Stimulated activated CD4-positive, alpha-beta T cell treated with anti-CD3 and anti-CD28 coated beads, Interleukin-1b, Interleukin-23, amount 100 ng/mL, for 4 hours (primary cell): ENCODE data around the gene DAAM2.

Experiments used
- DNase-seq, 2 donors: peaks; one replicate each; pipeline ENCODE4 v3.0.0-alpha.2; 2020; ENCODE audit warnings: low read depth in 2 of 2

Gene DAAM2

DNA sequence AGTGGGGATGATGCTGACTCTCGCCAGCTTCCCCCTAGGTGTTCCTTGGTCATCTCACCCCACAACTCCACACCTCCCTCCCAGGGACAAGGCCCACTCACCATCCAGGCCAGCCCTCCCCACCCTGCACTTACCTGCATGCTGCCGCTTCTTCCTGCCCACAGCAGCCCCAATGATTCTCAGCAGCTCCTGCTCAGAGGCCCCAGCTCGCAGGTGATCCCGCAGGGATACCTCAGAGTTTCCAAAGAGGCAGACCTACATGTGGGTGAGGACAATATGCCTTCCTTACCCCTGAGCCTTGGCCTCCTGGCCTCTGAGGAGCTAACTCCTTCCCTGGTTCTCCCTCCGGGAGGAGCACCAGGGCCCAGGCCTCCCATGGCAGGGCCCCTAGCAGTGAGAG, 117.5 kb downstream of the DAAM2 start:
- no peak for DNase-seq

DNA sequence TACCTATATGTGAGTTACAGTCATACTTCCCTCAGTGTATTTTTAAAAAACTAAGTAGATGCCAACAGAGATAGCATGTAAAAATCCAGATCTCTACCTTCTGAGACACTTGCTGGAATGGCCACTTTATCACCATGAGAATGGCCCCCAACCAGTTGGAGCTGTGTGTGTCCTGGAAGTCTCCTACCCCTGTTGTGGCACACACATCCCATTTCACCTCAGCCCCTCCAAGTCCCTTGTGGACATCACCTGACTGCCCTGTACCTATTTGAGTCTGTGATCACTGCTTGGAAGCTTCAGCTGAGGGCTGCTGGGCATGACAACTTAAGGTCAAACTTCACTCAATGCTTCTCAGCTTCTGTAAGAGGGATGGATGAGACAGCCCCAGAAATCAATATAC, 118.0 kb downstream of the DAAM2 start:
- no peak for DNase-seq

DNA sequence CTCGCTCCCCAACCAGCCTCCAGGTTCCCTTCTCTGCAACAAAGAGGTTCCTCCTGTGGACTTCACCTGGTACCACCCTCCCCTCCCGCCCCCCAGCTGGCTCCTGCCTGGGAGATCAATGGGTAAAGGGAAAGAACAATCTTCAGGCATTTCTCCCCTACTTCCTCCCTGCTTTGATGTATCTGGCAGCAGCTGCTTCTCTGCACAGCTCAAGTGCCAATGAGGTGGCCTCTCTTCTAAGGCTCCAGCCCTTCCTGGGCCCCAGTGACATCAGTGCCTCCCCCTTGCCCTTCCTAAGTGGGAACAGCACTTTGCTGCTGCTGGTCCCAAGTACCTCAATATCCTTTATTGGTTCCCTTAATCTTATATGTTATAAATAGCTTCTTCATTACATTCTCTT, 118.6 kb downstream of the DAAM2 start:
- DNase-seq: no peak

DNA sequence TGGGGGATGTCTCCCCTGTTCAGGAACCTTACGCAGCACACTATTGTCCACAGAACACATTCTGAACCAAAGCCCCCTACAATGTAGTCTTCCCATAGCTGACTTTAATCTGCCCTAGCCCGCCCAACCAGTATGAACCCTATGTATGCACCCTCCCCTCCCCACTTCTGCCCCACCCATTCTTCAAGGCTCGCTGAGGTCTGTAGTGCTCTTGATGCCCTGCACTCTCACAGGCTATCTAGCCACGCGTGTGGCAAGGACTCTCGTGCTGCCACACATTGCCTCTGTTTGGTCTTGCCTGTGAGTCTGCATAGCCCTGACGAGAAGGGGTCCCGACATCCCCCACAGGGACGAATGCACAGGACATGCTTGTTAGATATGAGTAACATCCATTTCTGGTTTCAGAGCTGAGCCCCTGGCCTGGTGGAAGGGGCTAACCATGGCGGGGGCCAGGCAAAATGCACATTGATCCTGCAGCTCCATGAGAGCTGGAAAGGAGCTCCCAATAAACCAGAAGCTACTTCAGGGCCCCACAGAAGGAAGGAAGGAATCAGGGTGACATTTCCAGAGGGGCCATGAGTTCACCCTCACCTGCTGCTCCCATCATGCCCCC, 119.4 kb downstream of the DAAM2 start:
- DNase-seq: no peak

DNA sequence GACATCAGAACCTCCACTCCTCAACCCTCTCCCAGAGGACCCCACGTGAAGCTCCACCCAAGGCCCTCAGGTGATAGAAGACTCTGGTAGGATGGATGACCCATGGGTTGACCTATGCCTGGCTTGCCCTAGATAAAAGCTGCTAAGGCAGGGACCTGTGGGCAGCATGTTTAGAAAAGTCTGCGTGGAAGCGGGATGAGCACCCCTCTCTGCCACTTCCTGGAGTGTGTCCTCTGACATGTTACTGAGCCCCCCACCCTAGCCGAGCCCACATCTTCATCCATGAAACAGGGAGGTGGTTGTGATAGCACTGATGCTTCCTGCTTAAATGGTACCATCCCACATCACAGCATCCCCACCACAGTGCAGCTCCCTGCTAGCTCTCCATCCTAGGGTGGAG, 120.3 kb downstream of the DAAM2 start:
- no peak for DNase-seq

DNA sequence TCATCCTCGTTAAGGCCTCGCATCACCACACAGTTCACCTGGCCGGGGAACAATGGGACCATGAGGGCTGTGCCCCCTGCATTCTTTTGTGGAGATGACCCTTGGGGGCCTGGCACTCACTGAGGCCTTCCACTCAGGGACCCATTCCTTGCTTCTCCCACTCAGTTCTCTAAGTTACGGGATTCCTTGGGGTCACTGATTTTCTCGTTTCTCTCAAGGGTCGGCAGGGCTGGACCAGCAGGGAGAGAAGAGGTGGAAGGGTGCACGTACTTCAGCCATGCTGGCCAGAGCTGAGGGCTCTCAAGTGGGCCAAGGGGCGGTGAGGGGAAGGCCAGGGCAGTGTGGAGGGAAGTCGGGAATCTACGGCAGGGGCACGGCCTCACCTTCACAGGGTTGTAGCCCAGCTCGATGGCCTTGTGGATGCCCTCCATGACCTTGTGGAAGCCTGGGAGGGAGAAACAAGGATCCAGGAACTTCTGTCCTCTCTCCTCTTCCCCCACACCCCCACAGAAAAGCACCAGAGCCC, 121.3 kb downstream of the DAAM2 start:
- no peak for DNase-seq

DNA sequence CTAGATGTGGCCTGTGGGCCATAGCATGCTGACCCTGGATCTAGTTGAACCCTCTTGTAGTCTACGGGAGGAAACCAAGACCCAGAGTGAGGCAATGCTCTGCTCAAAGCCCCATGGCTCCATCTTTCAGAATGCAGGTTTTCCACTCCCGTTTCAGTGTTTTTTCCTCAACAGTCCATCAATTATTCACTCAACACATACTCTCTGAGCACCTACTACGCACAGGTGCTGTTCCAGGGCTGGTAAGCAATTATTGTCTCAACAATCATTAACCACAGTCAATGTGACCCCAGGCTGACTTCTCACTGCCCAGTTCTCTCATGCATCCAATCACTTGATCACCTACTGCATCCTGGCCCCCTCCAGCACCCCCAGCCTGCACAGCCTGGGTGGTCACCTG, 122.1 kb downstream of the DAAM2 start:
- no peak for DNase-seq

DNA sequence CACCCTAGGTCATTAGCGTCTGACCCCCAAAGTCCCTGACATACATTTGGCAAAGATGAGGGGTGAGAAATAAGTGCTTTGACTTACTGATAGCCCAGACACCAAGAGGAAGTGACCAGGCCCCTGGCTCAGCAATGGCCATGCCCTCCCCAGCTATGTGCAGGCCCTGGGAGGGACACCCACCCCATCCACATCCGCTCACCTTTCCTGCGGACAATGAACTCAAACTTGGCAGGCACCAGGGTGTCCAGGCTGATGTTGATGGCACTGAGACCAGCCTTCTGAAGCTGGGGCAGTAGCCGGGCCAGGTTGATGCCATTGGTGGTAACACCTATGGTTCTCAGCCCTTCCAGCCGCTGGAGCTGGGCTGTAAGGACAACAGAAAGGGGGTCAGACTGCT, 123.7 kb downstream of the DAAM2 start:
- DNase-seq: no peak

DNA sequence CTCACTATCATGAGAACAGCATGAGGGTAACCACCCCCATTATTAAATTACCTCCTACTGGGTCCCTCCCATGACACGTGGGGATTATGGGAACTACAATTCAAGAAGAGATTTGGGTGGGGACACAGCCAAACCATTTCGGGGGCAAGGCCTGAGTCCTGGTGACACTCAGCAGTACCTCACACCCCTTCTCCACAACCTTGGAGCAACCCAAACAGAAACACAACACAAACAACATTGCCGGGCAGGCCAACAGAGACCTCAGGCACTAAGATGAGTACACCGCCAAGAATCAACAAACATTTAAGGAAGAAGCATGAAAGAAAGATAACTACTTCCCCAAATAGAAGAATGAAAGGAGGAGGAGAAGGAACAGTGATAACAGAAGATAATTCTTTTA, 125.2 kb downstream of the DAAM2 start:
- no peak for DNase-seq

DNA sequence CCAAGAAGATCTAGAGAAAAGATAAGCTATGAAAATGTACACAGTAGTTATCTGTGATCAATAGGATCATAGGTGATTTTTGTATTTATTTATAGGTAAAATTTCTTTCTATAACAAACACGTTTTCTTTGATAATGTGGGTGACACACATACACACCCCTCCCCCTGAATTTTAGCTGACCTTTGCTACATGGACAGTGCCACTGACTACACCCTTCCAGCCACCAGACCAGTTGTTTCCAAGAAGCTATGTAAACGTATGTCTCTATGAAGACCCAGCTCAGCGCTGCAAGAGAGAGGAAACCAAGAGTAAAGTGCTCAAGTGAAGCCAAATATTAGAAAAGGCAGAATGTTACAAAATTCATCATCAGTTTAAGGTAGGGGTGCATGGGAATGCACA, 125.8 kb downstream of the DAAM2 start:
- no peak for DNase-seq

DNA sequence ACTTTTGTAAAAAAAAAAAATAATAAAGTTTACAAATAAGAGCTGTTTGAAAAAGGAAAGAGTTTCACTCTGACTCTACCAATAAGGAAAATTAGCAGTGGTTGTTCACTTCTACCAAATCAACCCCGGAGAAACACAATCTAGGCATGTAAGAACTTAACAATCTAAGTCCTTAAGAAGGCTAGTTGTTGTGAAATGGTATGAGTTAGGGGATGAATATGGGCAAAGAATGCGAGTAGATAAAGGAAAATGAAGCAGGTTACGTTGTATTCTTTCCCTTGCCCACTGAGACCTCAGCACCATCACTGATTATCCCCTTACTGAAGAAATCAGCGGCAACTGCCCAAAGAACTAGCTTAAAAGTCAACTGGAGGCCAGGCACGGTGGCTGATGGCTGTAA, 126.7 kb downstream of the DAAM2 start:
- no peak for DNase-seq

DNA sequence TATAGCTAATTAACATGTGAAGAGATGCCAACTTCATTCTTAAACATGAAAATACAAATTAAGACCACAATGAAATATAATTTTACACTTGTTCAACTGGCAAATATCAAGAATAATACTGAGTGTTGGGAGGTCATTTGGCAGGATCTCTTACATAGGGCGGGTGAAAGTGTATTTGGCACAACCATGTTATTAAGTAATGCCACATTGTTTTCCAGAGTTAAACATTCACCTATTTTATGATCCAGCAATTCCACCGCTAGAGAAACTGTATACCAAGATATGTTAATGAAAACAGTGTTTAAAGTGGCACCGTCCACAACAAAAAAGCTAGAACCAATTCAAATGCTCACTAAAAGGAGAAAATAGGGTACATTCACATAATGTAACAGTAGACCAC, 128.0 kb downstream of the DAAM2 start:
- no peak for DNase-seq

DNA sequence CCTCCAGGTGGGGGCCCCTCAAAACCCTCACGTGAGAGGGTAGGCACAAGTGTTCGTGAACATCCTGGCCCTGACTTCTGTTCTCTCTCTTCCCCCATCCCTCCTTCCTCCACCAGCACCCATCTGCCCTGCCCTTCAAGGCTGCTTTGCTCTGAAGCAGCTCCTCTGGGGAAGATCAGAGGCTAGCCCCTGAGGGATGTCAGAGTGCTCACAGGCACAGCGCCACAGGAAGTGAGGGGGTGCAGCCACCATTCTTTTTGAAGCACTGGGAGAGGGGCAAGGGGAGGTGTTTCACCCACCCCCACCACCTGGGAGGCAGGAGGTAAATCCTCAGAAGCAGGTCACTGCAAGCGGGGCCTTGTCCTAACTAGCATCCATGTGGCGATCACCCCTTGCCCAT, 130.6 kb downstream of the DAAM2 start:
- no peak for DNase-seq

DNA sequence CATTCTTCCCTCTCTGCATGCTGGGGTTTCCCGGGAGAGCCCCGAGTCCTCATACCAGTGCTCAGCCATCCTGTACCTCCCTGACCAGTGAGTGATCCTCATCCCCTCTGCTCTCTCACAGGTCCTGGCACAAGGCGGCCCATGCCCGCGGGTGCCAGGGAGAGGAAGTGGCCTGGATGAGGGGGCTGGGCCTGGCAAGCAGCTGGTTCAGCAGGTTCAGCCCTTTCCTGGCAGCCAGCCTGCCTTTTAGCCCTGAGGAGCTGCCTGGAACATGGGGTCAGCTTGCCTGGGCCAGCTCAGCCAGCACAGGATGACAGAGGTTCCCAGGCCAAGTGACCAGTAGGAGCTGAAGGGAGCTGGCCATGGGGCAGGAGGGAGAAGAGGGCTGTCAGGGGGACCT, 131.2 kb downstream of the DAAM2 start:
- DNase-seq: no peak

DNA sequence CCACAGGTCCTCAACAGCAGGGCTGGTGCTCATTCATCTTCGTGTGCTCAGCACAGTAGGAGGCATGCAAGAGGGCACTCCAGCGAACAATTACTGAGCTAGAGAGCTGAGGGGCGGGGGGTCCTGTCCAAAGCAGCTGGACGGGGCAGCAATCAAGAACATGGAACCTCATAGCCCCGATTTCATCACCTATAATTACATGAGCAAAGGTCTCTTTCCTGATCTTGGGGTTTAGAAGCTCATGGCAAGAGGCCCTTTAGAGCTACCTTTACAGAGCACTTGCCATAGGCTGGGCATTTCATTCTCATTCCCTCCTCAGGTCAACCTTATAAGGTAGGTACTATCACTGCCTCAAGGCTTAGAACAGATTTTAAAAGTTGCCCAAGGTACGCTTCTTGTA, 131.7 kb downstream of the DAAM2 start:
- DNase-seq: no peak

DNA sequence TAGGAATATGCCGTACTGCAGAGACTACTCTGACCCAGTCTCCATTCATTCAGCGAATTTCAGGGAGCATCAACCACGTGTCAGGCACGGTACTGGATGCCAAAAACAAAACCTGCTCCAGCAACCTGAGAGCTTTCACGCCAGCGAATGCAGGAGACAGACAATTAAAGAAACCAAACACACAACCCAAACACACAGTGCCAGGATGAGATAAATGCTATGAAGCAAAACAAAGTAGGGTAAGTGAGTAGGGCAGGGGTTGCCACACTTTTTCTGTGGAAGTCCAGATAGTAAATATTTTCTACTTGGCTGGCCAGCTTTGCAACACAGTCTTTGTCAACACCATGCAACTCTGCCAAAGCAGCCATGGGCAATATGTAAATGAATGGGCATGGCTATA, 132.1 kb downstream of the DAAM2 start:
- DNase-seq: no peak

DNA sequence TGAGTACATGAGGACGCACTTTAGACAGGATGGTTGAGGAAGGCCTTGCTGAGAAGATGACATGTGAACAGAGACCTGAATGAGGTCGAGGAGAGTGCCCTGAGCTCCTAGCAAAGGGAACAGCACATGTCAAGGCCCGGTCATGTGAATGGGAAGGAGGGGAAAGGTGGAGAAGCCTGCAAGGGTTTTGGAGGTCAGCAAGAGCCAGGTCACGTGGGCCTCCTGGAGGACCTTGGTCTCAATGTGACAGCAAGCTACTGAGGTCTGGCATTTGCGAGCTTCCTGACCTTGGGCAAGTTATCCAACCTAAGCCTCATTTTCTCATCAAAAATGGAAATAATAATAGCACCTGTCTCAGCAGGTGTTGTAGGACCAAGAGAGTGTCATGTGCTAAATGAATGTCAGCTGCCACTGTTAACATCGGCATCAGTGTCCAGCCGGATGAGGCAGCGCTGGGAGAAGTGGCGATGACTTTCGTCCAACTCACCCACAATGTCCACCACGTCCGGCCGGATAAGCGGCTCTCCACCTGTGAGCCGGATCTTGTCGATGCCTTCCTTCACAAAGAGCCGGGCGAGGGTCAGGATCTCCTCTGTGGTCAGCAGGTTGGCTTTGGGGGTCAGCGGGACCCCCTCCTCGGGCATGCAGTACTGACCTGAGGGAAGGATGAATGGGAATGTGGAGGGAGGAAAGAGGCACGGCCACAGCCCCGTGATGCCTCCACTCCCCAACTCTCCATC, 133.2 kb downstream of the DAAM2 start:
- no peak for DNase-seq

DNA sequence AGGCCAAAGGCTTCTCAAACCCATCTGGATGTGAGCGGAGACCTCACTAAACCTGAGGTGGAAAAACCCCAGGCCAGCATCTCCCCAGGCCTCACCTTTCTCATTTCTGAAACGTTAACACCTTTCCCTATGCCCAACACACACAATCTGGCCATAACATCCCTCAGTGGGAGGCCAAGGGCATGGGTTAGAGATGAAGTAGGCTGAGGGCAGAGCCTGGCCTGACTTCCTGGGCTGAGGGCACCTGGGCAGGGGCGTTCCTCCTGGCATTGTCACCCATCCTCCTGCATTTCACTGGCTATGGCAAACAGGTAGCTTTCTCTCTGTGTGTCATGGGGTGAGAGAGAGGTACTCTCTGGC, 133.7 kb downstream of the DAAM2 start:
- no peak for DNase-seq

DNA sequence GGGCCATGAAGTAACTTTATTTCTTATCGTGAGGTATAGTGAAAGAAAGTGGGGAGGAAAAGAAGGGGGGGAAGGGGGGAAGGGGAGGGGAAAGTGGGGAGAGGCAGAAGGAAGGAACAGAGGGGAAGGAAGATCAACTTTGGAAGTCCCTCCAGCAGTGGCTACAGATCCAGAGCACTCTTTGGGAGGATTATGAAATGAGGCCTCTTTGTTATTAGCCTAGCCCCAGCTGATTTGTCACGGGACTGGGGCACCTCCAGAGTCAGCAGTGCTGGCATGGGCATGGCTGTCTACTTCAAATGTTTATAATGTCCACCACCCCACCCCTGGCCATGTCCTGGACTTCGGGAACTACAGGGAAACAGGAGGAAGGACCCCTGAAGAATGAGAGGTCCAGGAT, 134.5 kb downstream of the DAAM2 start:
- DNase-seq: no peak

DNA sequence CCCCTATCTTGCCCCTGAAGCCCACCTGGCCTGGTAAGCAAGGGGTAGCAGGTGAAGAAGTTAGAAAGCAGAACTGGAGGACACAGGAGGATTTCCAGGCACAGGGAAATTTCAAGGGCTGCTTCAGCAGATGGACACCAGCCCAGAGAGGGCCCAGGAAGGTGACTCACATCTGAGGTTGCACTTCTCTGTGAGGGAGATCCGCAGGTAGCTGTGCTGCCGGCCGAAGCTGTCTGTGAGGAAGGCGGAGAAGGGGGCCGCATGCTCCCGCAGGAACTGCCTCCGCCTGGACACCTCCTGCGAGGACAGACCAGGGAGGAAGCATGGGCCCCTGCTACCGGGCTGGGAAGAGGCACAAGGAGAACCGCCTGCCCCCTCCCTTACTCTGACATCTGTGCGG, 135.0 kb downstream of the DAAM2 start:
- DNase-seq: no peak

DNA sequence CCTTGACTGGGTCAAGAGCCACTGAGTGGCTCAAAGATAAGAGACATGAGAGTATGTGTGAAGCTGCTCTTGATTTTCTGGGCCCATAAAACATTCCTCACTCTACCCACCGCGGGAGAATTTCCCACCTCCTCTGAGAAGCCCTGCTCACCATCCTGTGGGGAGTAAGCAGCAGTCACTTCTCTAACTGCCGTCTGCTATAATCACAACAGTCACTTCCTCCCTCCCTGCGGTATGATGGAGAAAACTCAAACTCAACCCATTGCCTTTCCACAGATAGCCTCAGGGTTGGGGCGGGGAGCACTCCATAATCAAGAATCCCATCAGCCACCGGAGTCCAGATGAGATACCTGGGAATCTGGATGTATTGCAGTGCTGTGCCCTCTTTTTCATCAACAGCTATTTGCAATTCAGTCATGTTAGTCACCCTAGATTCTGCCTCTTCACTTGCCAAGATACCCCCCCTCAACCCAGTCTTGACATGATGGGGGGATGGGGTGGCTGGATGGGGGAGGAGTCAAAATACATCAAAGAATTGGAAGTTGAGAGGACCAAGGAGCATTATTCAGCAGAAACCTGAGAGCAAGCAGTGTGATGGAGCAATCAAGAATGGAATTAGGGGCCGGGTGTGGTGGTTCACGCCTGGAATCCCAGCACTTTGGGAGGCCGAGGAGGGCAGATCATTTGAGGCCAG, 137.0 kb downstream of the DAAM2 start:
- DNase-seq: no peak

DNA sequence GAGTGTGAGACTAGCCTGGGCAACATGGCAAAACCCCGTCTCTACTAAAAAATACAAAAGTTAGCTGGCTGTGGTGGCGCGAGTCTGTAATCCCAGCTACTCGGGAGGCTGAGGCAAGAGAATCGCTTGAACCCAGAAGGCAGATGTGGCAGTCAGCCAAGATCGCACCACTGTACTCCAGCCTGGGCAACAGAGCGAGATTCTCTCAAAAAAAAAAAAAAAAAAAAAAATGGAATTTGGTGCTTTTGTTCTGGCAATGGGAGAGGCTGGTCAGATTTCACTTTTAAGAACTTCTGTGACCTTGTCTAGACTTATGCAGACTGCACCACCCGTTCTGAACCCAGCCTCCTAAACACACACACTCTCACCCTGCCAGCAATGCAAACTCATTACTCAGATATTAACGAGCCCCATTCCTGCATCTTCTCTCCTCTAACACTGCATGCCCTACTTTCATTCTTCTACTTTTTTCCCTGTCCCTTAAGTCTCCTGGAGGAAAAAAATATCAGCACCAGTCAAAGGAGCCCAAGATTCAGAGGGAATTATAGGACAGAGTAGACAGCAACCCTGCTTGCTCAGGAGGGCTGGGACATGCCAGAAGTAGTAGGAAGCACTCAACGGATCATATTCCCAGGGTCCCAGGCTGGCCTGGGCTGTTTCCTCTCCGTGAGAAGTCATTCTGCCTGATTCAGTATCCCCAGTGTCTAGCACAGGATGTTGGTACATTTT, 137.7 kb downstream of the DAAM2 start:
- DNase-seq: no peak

DNA sequence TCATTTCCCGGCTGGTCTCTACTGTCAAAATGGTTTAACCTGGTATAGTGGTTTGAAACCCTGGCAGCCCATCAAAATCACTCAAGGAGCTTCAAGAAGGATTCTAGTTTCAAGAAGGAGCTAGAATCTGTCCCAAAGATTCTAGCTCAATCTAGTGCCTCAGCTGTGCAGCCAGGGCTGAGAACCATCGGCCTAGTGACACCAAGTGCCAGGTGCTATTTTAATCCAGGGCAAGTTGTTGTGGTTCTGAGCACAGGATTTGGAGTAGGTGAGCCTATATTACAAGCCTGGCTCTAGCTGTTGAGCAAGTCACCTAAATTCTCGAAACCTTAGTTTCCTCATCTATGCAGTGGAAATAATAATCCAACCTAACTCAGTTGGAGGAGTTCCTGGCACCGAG, 138.4 kb downstream of the DAAM2 start:
- DNase-seq: no peak
